BLaER1 (cell line): ENCODE measurements around the gene EDA.

Source experiments
- H3K27ac ChIP-seq: shearing (Covaris generic); formaldehyde crosslinking; 2 replicates; pipeline ENCODE4 v1.8.1; 2022
- H3K27me3 ChIP-seq: shearing (Covaris generic); formaldehyde crosslinking; 2 replicates; pipeline ENCODE4 v1.8.1; 2022
- H3K36me3 ChIP-seq: shearing (Covaris generic); formaldehyde crosslinking; 2 replicates; pipeline ENCODE4 v1.8.1; 2022
- H3K4me1 ChIP-seq: shearing (Covaris generic); formaldehyde crosslinking; 2 replicates; pipeline ENCODE4 v1.8.1; 2022
- H3K4me2 ChIP-seq: shearing (Covaris generic); formaldehyde crosslinking; 2 replicates; pipeline ENCODE4 v1.8.1; 2022
- H3K4me3 ChIP-seq: shearing (Covaris generic); formaldehyde crosslinking; 2 replicates; pipeline ENCODE4 v1.8.1; 2022
- H3K9ac ChIP-seq: shearing (Covaris generic); formaldehyde crosslinking; 2 replicates; pipeline ENCODE4 v1.8.1; 2022
- H3K9me3 ChIP-seq: shearing (Covaris generic); formaldehyde crosslinking; 2 replicates; pipeline ENCODE4 v1.8.1; 2022
- H4K20me1 ChIP-seq: shearing (Covaris generic); formaldehyde crosslinking; 2 replicates; pipeline ENCODE4 v1.8.1; 2022
- Cebpa-rat ChIP-seq: shearing (Covaris generic); IDR thresholded peaks from 2 replicates; pipeline ENCODE4 v1.8.1; 2022

EDA gene

GRCh38 chrX:70079870-70080269 is 464.0 kb downstream of the EDA start:
- H3K4me1 ChIP-seq: no peaks in the 10 kb centered on the region
- peaks cover 78% of the 10 kb centered on the region for H3K27me3 ChIP-seq
- no peaks in the 10 kb centered on the region for H4K20me1 ChIP-seq
- H3K4me2 ChIP-seq: no peak overlapping the region
- H3K36me3 ChIP-seq: no peaks in the 10 kb centered on the region
- no peak overlapping the region for H3K9ac ChIP-seq
- H3K9me3 ChIP-seq: peaks cover 20% of the 10 kb centered on the region
- no peak overlapping the region for H3K27ac ChIP-seq
- H3K4me3 ChIP-seq: no peak overlapping the region
- TF ChIP-seq Cebpa-rat: no peak

- Histone ChIP-seq H3K27ac (no peak overlapping the region), H3K9me3 (peaks cover 11% of the 10 kb centered on the region; the same call in 1 of the 2 replicates), H3K27me3 (peaks cover 71% of the 10 kb centered on the region), H3K36me3 (no peaks in the 10 kb centered on the region), H3K4me2 (no peak overlapping the region), H3K9ac (no peak overlapping the region), H4K20me1 (no peaks in the 10 kb centered on the region), H3K4me3 (no peak overlapping the region), H3K4me1 (no peaks in the 10 kb centered on the region)
- no peak for TF ChIP-seq Cebpa-rat
Measured at GRCh38 chrX:70082723-70083122, 466.8 kb downstream of the EDA start.

- no peak for TF ChIP-seq Cebpa-rat
- Histone ChIP-seq H3K27ac (no peak overlapping the region), H3K4me1 (peaks cover 11% of the 10 kb centered on the region), H3K36me3 (no peaks in the 10 kb centered on the region), H3K4me2 (no peak overlapping the region), H4K20me1 (no peaks in the 10 kb centered on the region; the same call in 1 of the 2 replicates), H3K9ac (no peak overlapping the region), H3K9me3 (no peaks in the 10 kb centered on the region), H3K27me3 (peaks cover 72% of the 10 kb centered on the region), H3K4me3 (no peak overlapping the region)
Measured at GRCh38 chrX:70084592-70085240, 468.8 kb downstream of the EDA start.

- no peak for TF ChIP-seq Cebpa-rat
- Histone ChIP-seq H3K9me3 (no peaks in the 10 kb centered on the region), H3K4me1 (peaks cover 17% of the 10 kb centered on the region), H3K27me3 (peaks cover 86% of the 10 kb centered on the region), H3K27ac (no peak overlapping the region), H3K9ac (no peak overlapping the region), H4K20me1 (no peaks in the 10 kb centered on the region; the same call in 1 of the 2 replicates), H3K36me3 (no peaks in the 10 kb centered on the region), H3K4me2 (no peak overlapping the region), H3K4me3 (no peak overlapping the region)
Measured at GRCh38 chrX:70087857-70088630, 472.1 kb downstream of the EDA start.

GRCh38 chrX:70088751-70089150 is 472.8 kb downstream of the EDA start:
- Histone ChIP-seq H3K4me1 (peaks cover 17% of the 10 kb centered on the region), H3K36me3 (no peaks in the 10 kb centered on the region), H3K4me2 (no peak overlapping the region), H3K9me3 (no peaks in the 10 kb centered on the region), H3K27ac (no peak overlapping the region), H3K27me3 (peaks cover 87% of the 10 kb centered on the region), H3K4me3 (no peak overlapping the region), H4K20me1 (no peaks in the 10 kb centered on the region; the same call in 1 of the 2 replicates), H3K9ac (no peak overlapping the region)
- no peak for TF ChIP-seq Cebpa-rat
